Endodermal cell (in vitro differentiated cells): ENCODE results near the gene SLMAP. TPM values are rescaled to one million over a fixed set of nuclear protein-coding genes. Genes with fewer than 3 reads are reported as not detected.

Experiments
- DNase-seq: peaks from one replicate; pipeline ENCODE4 v3.0.0-alpha.2; 2017
- H3K27ac ChIP-seq: 2 replicates; pipeline ENCODE4 v1.5.1; 2013; ENCODE audit warnings: mild to moderate bottlenecking, low read depth, low read length, moderate library complexity
- H3K27me3 ChIP-seq: 2 replicates; pipeline ENCODE4 v1.6.1; 2013; ENCODE audit warnings: mild to moderate bottlenecking, low read length, moderate library complexity; ENCODE audit not compliant: insufficient read depth, control insufficient read depth, poor library complexity, severe bottlenecking
- H3K36me3 ChIP-seq: 2 replicates; pipeline ENCODE4 v1.7.0; 2013; ENCODE audit warnings: mild to moderate bottlenecking, low read length, moderate library complexity; ENCODE audit not compliant: control insufficient read depth, insufficient read depth
- H3K4me1 ChIP-seq: one replicate; pipeline ENCODE4 v1.7.0; 2013; ENCODE audit warnings: low read length; ENCODE audit not compliant: control insufficient read depth, insufficient read depth
- H3K4me3 ChIP-seq: 2 replicates; pipeline ENCODE4 v1.5.1; 2013; ENCODE audit warnings: mild to moderate bottlenecking, low read length, moderate library complexity
- H3K9ac ChIP-seq: 2 replicates; pipeline ENCODE4 v1.6.1; 2013; ENCODE audit warnings: mild to moderate bottlenecking, low read length, moderate library complexity; ENCODE audit not compliant: poor library complexity, severe bottlenecking; ENCODE audit errors: extremely low read depth
- H3K9me3 ChIP-seq: 2 replicates; pipeline ENCODE4 v1.6.1; 2013; ENCODE audit warnings: mild to moderate bottlenecking, low read length, moderate library complexity; ENCODE audit not compliant: control insufficient read depth
- H3K27ac Mint-ChIP-seq: 2 replicates; pipeline ENCODE4 v1.8.0; 2020; ENCODE audit warnings: mixed read lengths
- H3K27me3 Mint-ChIP-seq: 2 replicates; pipeline ENCODE4 v1.8.0; 2021; ENCODE audit warnings: mild to moderate bottlenecking, mixed read lengths; ENCODE audit not compliant: insufficient read depth
- H3K36me3 Mint-ChIP-seq: 2 replicates; pipeline ENCODE4 v1.8.0; 2020; ENCODE audit warnings: low read depth, mixed read lengths
- H3K4me1 Mint-ChIP-seq: 2 replicates; pipeline ENCODE4 v1.8.0; 2020; ENCODE audit warnings: mixed read lengths
- H3K4me3 Mint-ChIP-seq: 2 replicates; pipeline ENCODE4 v1.8.0; 2020; ENCODE audit warnings: mild to moderate bottlenecking, moderate library complexity, mixed read lengths
- H3K9me3 Mint-ChIP-seq: 2 replicates; pipeline ENCODE4 v1.8.0; 2020; ENCODE audit warnings: mild to moderate bottlenecking, mixed read lengths
- CTCF ChIP-seq: fragments of 200-600 bp; sonication (generic); conservative IDR thresholded peaks from 2 replicates; pipeline ENCODE4 v1.5.0; 2021; ENCODE audit warnings: antibody characterized with exemption, mild to moderate bottlenecking
- WGBS, 2 experiments: methylation state at CpG; one replicate each; pipeline versions ENCODE4 v1.1.5 to v1.1.7; 2013; ENCODE audit warnings: missing lambda C conversion rate in 2 of 2, mixed read lengths in 1 of 2; ENCODE audit not compliant: insufficient coverage in 1 of 2, insufficient read length in 1 of 2; 5-methylcytosine and 5-hydroxymethylcytosine counted together
- total RNA-seq, 2 donors: library from RNA; stranded (reverse); fragmentation: NEBNext Ultra II Directional in 1 of 2; extraction: Animal tissue kit (Norgen Biotek cat#: 25700) in 1 of 2; gene quantifications; 2 replicates in 1 of 2; 3 replicates in 1 of 2; pipeline ENCODE4 v1.2.1, GENCODE V29; 2021

SLMAP gene
- total RNA-seq, 2 donors from 2014 or later = 64.8 to 65.7 TPM

- H3K9me3 ChIP-seq = no peaks in the 10 kb centered on the region
- no peaks in the 10 kb centered on the region for H3K36me3 Mint-ChIP-seq
- no peak overlapping the region for H3K4me3 Mint-ChIP-seq
- peaks cover 28% of the 10 kb centered on the region for H3K4me1 Mint-ChIP-seq
- no peak overlapping the region for H3K9ac ChIP-seq
- no peak overlapping the region for H3K27ac ChIP-seq
- H3K27me3 Mint-ChIP-seq = no peaks in the 10 kb centered on the region
- WGBS, 2 experiments = 97 to 100% methylated on average over 2 to 4 of the region's 4 CpGs
- no peak overlapping the region for H3K4me3 ChIP-seq
- H3K36me3 ChIP-seq = no peaks in the 10 kb centered on the region
- DNase-seq = peak; percentile 52
- TF ChIP-seq CTCF = no peak
- peaks cover 6% of the 10 kb centered on the region for H3K4me1 ChIP-seq
- H3K27me3 ChIP-seq = no peaks in the 10 kb centered on the region
- no peaks in the 10 kb centered on the region for H3K9me3 Mint-ChIP-seq
- peak overlapping the region; percentile 35 for H3K27ac Mint-ChIP-seq
Observed at GRCh38 chr3:57971975-57972374, 215.9 kb downstream of the SLMAP start.

- H3K9ac ChIP-seq = no peak overlapping the region
- no peak overlapping the region for H3K4me3 ChIP-seq
- H3K27ac ChIP-seq = no peak overlapping the region
- TF ChIP-seq CTCF = no peak
- no peaks in the 10 kb centered on the region for H3K36me3 Mint-ChIP-seq
- 93 to 94% methylated on average over 3 to 9 of the region's 9 CpGs for WGBS, 2 experiments
- peak; percentile 59 for DNase-seq
- H3K4me1 Mint-ChIP-seq = peaks cover 26% of the 10 kb centered on the region
- H3K4me1 ChIP-seq = peaks cover 6% of the 10 kb centered on the region
- no peaks in the 10 kb centered on the region for H3K27me3 Mint-ChIP-seq
- H3K27me3 ChIP-seq = no peaks in the 10 kb centered on the region
- peak overlapping the region; percentile 35 for H3K27ac Mint-ChIP-seq
- H3K9me3 Mint-ChIP-seq = no peaks in the 10 kb centered on the region
- H3K4me3 Mint-ChIP-seq = no peak overlapping the region
- H3K9me3 ChIP-seq = no peaks in the 10 kb centered on the region
- no peaks in the 10 kb centered on the region for H3K36me3 ChIP-seq
Observed at GRCh38 chr3:57972531-57973111, 216.5 kb downstream of the SLMAP start.

- no peak overlapping the region for H3K27ac ChIP-seq
- H3K4me3 Mint-ChIP-seq = no peak overlapping the region
- no peak overlapping the region for H3K9ac ChIP-seq
- H3K27me3 Mint-ChIP-seq = no peaks in the 10 kb centered on the region
- WGBS, 2 experiments = 94 to 97% methylated on average over 11 to 13 of the region's 13 CpGs
- no peaks in the 10 kb centered on the region for H3K36me3 Mint-ChIP-seq
- TF ChIP-seq CTCF = no peak
- no peaks in the 10 kb centered on the region for H3K36me3 ChIP-seq
- no peak overlapping the region for H3K27ac Mint-ChIP-seq
- peaks cover 13% of the 10 kb centered on the region for H3K4me1 ChIP-seq
- peaks cover 31% of the 10 kb centered on the region for H3K4me1 Mint-ChIP-seq
- no peak for DNase-seq
- no peaks in the 10 kb centered on the region for H3K9me3 Mint-ChIP-seq
- H3K27me3 ChIP-seq = no peaks in the 10 kb centered on the region
- H3K4me3 ChIP-seq = no peak overlapping the region
- H3K9me3 ChIP-seq = no peaks in the 10 kb centered on the region
Observed at GRCh38 chr3:57973715-57974477, 217.8 kb downstream of the SLMAP start.
